Mammary epithelial cell (primary cell): ENCODE measurements around the gene ARHGEF12.

Experiments
- CTCF ChIP-seq, 2 donors: IDR thresholded peaks in 1 of 2; conservative IDR thresholded peaks in 1 of 2; 2 replicates each; pipeline ENCODE4 v1.5.1; 2011 to 2012; ENCODE audit warnings: inconsistent platforms in 2 of 2, low read length in 2 of 2, mild to moderate bottlenecking in 2 of 2, control low read depth in 1 of 2, low read depth in 1 of 2; ENCODE audit not compliant: insufficient read depth in 1 of 2; ENCODE audit errors: extremely low read depth in 1 of 2
- EZH2 ChIP-seq: IDR thresholded peaks from 2 replicates; pipeline ENCODE4 v1.6.1; 2012; ENCODE audit warnings: low read length, inconsistent platforms, borderline replicate concordance

GRCh38 chr11:120527111-120527761 lies 191.0 kb downstream of the ARHGEF12 start:
- TF ChIP-seq CTCF (conservative IDR thresholded peaks at IDR 0.05 in 1 of 2, IDR thresholded peaks at IDR 0.05 in 1 of 2; ENCODE audit: extremely low read depth in 1 of 2, insufficient read depth in 1 of 2, low read depth in 1 of 2, low read length in 2 of 2) = no peak
- no peak for TF ChIP-seq EZH2
